Esophagus squamous epithelium (tissue), 5 donors: ENCODE data around the gene SUV39H2. TPM values are rescaled to one million over a fixed set of nuclear protein-coding genes. Genes with fewer than 3 reads are reported as not detected.

Experiments
- DNase-seq: peaks from one replicate; lab custom pipeline; 2025; lab: John Stamatoyannopoulos, UW
- H3K27ac ChIP-seq, 4 donors: fragments of 200-600 bp; sonication (generic); one replicate each; pipeline ENCODE4 v1.5.1; 2016 to 2019; ENCODE audit warnings: mild to moderate bottlenecking in 1 of 4
- H3K27me3 ChIP-seq, 4 donors: fragments of 200-600 bp; sonication (generic); 1 replicate in 3 of 4; 2 replicates in 1 of 4; pipeline versions ENCODE4 v1.5.1 to v1.6.0; 2017 to 2021; ENCODE audit warnings: antibody characterized with exemption in 1 of 4
- H3K36me3 ChIP-seq, 3 donors: fragments of 200-600 bp; sonication (generic); one replicate each; pipeline ENCODE4 v1.5.1; 2016 to 2019
- H3K4me1 ChIP-seq, 3 donors: fragments of 200-600 bp; sonication (generic); one replicate each; pipeline ENCODE4 v1.5.1; 2017 to 2019
- H3K4me3 ChIP-seq, 4 donors: fragments of 200-600 bp; sonication (generic); 1 replicate in 3 of 4; 2 replicates in 1 of 4; pipeline ENCODE4 v1.5.1; 2016 to 2019; ENCODE audit warnings: mild to moderate bottlenecking in 2 of 4, moderate library complexity in 1 of 4
- H3K9me3 ChIP-seq, 3 donors: fragments of 200-600 bp; sonication (generic); one replicate each; pipeline ENCODE4 v1.5.1; 2016 to 2019
- POLR2A ChIP-seq, 4 donors: fragments of 450-650 bp; IDR thresholded peaks; one replicate each; pipeline ENCODE4 v1.6.1; 2017; ENCODE audit warnings: antibody characterized with exemption in 4 of 4, mild to moderate bottlenecking in 4 of 4, moderate library complexity in 3 of 4
- WGBS, 2 donors: methylation state at CpG; one replicate each; pipeline ENCODE4 v1.1.5; 2018; 5-methylcytosine and 5-hydroxymethylcytosine counted together
- intact Hi-C: fragments of 100-400 bp; cut with DNase I; formaldehyde crosslinking; loops from one replicate; pipeline ENCODE4 v1.15.0; 2022
- total RNA-seq, 4 donors: library from RNA; depleted of rRNA; stranded (reverse); fragments of >200 nt; gene quantifications; one replicate each; pipeline ENCODE4 v1.1.0, GENCODE V29; 2016
- TF ChIP-seq, protein P1 (sequence below), 6 experiments: fragments of 450-650 bp in 4 of 6; fragments of 200-600 bp in 2 of 6; sonication (generic) in 2 of 6; IDR thresholded peaks; one replicate each; pipeline ENCODE4 v1.5.1; 2016 to 2019; ENCODE audit warnings: antibody characterized with exemption in 6 of 6, mild to moderate bottlenecking in 4 of 6, moderate library complexity in 4 of 6
- donor health status: DM: yes; HTN: yes; CAD: no.

Gene SUV39H2
- total RNA-seq, 4 donors from 2014 or later, result 5.6 to 13.2 (median 8.9) TPM

DNA sequence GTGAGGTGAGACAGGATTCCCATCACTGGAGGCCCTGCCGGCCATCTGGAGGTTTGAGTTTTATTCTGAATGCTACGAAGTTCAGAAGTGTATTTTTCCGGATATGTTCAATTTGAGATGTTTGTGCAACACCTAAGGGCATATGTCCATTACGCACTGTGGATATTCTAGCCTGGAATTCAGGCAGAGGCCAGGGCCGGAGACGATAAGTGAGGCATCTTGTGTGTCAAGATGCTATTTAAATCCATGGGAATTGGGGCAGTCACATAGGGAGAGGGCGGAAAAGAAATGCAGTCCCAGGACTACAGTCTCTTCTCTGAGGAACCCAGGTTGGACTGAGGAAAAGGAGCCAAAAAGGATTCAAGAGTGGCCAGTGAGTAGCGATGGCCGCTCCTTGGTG lies 1.9 kb upstream of the SUV39H2 start:
- peaks cover 0 to 31% (median 15%) of the 10 kb centered on the region in 3 donors for H3K4me1 ChIP-seq
- TF ChIP-seq, protein P1, sequence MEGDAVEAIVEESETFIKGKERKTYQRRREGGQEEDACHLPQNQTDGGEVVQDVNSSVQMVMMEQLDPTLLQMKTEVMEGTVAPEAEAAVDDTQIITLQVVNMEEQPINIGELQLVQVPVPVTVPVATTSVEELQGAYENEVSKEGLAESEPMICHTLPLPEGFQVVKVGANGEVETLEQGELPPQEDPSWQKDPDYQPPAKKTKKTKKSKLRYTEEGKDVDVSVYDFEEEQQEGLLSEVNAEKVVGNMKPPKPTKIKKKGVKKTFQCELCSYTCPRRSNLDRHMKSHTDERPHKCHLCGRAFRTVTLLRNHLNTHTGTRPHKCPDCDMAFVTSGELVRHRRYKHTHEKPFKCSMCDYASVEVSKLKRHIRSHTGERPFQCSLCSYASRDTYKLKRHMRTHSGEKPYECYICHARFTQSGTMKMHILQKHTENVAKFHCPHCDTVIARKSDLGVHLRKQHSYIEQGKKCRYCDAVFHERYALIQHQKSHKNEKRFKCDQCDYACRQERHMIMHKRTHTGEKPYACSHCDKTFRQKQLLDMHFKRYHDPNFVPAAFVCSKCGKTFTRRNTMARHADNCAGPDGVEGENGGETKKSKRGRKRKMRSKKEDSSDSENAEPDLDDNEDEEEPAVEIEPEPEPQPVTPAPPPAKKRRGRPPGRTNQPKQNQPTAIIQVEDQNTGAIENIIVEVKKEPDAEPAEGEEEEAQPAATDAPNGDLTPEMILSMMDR (IDR thresholded peaks at IDR 0.05), result no peak
- TF ChIP-seq POLR2A (IDR thresholded peaks at IDR 0.05), result no peak
- intact Hi-C loops, result loop anchor here (10.0 kb wide), 1 partner anchor 78 kb away; the partner anchor contains the start of genes DCLRE1C and MEIG1
- no peak for DNase-seq
- H3K36me3 ChIP-seq, result no peaks in the 10 kb centered on the region
- H3K27me3 ChIP-seq, result no peaks in the 10 kb centered on the region
- H3K4me3 ChIP-seq, result peak overlapping the region in 1 of 4 donors; percentile 95
- H3K27ac ChIP-seq, result peak overlapping the region in 1 of 4 donors; percentile 97
- 84 to 85% methylated on average over 9 of the region's 9 CpGs for WGBS, 2 donors
- no peaks in the 10 kb centered on the region for H3K9me3 ChIP-seq

DNA sequence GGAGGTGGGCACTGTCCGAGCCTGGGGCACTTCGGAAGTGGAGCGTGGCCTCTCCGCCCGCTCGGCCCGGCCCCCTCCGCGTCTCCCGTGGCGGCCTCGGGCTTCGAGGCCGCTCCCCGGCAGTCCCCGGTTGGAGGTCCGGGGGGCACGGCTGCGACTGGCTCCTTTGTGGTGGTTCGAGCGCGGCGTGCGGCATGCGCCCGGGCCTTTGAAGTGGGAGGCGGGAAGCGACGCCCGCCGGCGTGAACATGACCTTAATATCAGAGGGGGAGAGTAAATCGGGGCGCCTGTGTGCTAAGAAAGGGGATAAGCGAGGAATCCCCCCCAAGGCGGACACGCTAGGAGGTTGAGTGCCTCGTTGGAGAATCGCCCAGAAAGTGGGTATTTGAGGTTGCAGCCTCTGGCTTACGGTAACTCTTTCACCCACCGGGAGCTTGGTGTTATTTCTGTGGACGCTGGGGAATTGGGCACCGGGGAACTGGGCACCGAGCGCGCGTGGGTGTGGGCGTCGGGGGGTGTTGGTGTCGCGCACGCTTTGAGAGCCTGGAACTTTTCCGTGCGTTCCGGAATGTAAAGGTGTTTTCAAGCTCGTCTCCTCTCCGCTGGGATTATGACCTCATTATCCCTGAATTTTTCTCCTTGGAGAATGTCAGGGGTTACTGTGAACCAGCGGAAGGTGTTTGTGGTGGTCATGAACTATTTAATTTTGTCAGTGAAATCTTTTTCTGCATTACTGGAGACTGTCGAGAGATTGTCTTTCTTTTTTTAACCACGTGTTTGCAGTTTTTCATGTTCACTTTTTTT lies 660 bp downstream of the SUV39H2 start:
- no peak for DNase-seq
- no peaks in the 10 kb centered on the region for H3K27me3 ChIP-seq
- H3K4me1 ChIP-seq, result peaks cover 0 to 31% (median 15%) of the 10 kb centered on the region in 3 donors
- H3K4me3 ChIP-seq, result peak overlapping the region; percentile 70 to 97 (median 95)
- intact Hi-C loops, result loop anchor here (10.0 kb wide), 1 partner anchor 75 kb away; the partner anchor contains the start of genes DCLRE1C and MEIG1
- H3K36me3 ChIP-seq, result no peaks in the 10 kb centered on the region
- no peak for TF ChIP-seq POLR2A (IDR thresholded peaks at IDR 0.05)
- TF ChIP-seq, protein P1 (IDR thresholded peaks at IDR 0.05), result no peak
- peak overlapping the region; percentile 94 to 98 (median 98) for H3K27ac ChIP-seq
- no peaks in the 10 kb centered on the region for H3K9me3 ChIP-seq
- 1 to 5% methylated on average over 5 to 27 of the region's 60 CpGs for WGBS, 2 donors

DNA sequence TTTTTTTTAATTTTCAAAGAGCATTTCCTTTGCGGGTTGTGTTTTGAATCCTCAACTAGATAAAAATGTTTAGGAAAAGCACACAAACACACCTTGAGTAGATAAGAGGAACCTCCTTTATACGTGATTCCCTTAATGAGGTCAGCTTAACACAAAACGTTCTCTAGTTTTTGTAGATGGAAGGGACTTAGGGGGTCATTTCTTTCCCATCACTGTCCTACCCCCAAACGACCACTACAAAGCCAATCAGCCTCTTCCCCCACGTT lies 1.2 kb downstream of the SUV39H2 start:
- Histone ChIP-seq H3K4me1 (peaks cover 0 to 31% (median 15%) of the 10 kb centered on the region in 3 donors), H3K9me3 (no peaks in the 10 kb centered on the region), H3K4me3 (peak overlapping the region; percentile 70 to 97 (median 95)), H3K27ac (peak overlapping the region in 1 of 4 donors; percentile 97), H3K36me3 (no peaks in the 10 kb centered on the region), H3K27me3 (no peaks in the 10 kb centered on the region)
- DNase-seq, result no peak
- intact Hi-C loops, result loop anchor here (10.0 kb wide), 1 partner anchor 75 kb away; the partner anchor contains the start of genes DCLRE1C and MEIG1
- TF ChIP-seq, protein P1 (IDR thresholded peaks at IDR 0.05), result no peak
- no peak for TF ChIP-seq POLR2A (IDR thresholded peaks at IDR 0.05)
- 0 to 3% methylated on average over 5 of the region's 5 CpGs for WGBS, 2 donors

DNA sequence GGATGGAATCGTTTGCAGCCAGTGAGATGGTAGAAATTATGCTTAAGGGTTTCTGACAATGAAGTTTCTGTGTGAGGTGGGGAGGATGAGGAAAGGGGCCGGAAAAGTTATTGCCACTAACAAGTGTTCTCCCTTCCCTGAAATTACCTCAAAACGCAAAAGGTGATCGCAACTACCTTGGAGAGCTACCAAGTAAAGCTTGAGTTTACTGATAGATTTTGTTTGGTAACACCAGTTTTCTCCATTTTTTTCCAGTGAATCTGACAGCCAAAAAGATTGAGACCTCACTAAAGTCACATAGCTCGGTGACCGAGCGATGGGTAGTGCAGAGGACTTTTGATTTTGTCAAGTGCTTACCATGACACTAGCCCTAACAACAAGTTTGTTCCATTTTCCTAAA lies 1.6 kb downstream of the SUV39H2 start:
- no peak for DNase-seq
- TF ChIP-seq, protein P1 (IDR thresholded peaks at IDR 0.05), result no peak
- TF ChIP-seq POLR2A (IDR thresholded peaks at IDR 0.05), result no peak
- Histone ChIP-seq H3K4me1 (peaks cover 0 to 31% (median 15%) of the 10 kb centered on the region in 3 donors), H3K27me3 (no peaks in the 10 kb centered on the region), H3K9me3 (no peaks in the 10 kb centered on the region), H3K27ac (no peak overlapping the region), H3K4me3 (peak overlapping the region; percentile 70 to 97 (median 95)), H3K36me3 (no peaks in the 10 kb centered on the region)
- intact Hi-C loops, result no loop called here
- 58 to 66% methylated on average over 7 of the region's 7 CpGs for WGBS, 2 donors

DNA sequence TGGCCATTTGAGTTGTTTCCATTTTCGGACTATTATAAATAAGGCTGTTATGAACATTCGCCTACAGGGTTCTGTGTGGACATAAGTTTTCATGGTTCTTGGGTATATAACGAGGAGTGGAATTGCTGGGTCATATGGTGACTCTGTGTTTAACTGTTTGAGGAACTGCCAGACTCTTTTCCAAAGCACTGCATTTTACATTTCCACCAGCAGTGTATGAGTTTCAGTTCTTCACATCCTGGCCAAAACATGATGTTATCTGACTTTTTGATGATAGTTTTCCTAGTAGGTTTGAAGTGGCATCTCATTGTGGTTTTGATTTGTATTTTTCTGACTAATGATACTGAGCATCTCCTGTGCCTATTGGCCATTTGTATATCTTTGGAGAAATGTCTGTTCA lies 5.4 kb downstream of the SUV39H2 start:
- Histone ChIP-seq H3K27me3 (no peaks in the 10 kb centered on the region), H3K27ac (no peak overlapping the region), H3K4me3 (no peak overlapping the region), H3K36me3 (peaks cover 0 to 4% (median 0%) of the 10 kb centered on the region in 3 donors), H3K9me3 (no peaks in the 10 kb centered on the region), H3K4me1 (peaks cover 0 to 16% (median 6%) of the 10 kb centered on the region in 3 donors)
- intact Hi-C loops, result no loop called here
- no peak for DNase-seq
- WGBS, 2 donors, result 85 to 96% methylated on average over 3 of the region's 3 CpGs
- TF ChIP-seq, protein P1 (IDR thresholded peaks at IDR 0.05), result no peak
- no peak for TF ChIP-seq POLR2A (IDR thresholded peaks at IDR 0.05)
